Epithelial cell of proximal tubule (primary cell): ENCODE measurements around the gene PARP15. TPM values are rescaled to one million over a fixed set of nuclear protein-coding genes. Genes with fewer than 3 reads are reported as not detected.

ENCODE experiments used
- DNase-seq: peaks from one replicate; pipeline ENCODE4 v3.0.0-alpha.2; 2011; ENCODE audit warnings: low read depth
- H3K4me3 ChIP-seq: 2 replicates; pipeline ENCODE4 v1.5.1; 2011; ENCODE audit warnings: low read depth, mild to moderate bottlenecking, low read length
- total RNA-seq: library from RNA; depleted of rRNA; stranded (reverse); fragments of >200 nt; gene quantifications from 2 replicates; pipeline ENCODE4 v1.2.3, GENCODE V29; 2015
- TF ChIP-seq, protein P1 (sequence below): conservative IDR thresholded peaks from 2 replicates; pipeline ENCODE4 v1.5.1; 2012; ENCODE audit warnings: low read depth, mild to moderate bottlenecking, low read length

Gene PARP15
- total RNA-seq: 0.07 TPM in 1 of 2 replicates, not detected in the other

DNA sequence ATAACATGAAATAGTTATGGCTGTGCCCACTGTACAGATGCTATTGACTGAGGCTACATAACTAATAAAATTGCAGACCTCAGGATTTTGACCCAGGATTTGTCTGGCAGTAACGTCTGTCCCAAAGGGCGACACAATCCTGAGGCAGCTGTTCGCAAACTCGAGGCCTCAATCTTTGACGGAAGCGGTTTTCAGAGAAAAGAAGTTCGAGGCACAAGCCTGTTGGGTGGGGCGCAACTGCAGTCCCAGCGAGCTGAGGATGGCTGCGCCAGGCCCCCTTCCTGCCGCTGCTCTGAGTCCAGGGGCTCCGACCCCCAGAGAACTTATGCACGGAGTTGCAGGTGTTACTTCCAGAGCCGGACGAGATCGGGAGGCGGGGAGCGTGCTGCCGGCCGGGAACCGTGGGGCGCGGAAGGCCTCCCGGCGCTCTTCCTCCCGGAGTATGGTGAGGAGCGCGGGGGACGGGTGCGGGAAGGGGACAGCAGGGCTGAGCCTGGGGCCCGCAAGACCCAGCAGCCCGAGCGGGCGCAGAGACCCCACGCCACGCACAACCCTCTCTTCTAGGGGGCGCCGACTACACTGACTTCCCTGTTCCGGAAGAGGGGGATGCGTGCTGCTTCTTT, at the start of gene PARP15:
Gene PARP15 (plus strand): TSS at position 242 of the 623 bp plus-strand sequence. CDS start 18 bp downstream, at position 260.
- peak within 1 kb of the TSS; percentile 40 for H3K4me3 ChIP-seq
- DNase-seq: no peak
- TF ChIP-seq, protein P1, sequence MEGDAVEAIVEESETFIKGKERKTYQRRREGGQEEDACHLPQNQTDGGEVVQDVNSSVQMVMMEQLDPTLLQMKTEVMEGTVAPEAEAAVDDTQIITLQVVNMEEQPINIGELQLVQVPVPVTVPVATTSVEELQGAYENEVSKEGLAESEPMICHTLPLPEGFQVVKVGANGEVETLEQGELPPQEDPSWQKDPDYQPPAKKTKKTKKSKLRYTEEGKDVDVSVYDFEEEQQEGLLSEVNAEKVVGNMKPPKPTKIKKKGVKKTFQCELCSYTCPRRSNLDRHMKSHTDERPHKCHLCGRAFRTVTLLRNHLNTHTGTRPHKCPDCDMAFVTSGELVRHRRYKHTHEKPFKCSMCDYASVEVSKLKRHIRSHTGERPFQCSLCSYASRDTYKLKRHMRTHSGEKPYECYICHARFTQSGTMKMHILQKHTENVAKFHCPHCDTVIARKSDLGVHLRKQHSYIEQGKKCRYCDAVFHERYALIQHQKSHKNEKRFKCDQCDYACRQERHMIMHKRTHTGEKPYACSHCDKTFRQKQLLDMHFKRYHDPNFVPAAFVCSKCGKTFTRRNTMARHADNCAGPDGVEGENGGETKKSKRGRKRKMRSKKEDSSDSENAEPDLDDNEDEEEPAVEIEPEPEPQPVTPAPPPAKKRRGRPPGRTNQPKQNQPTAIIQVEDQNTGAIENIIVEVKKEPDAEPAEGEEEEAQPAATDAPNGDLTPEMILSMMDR: no peak

DNA sequence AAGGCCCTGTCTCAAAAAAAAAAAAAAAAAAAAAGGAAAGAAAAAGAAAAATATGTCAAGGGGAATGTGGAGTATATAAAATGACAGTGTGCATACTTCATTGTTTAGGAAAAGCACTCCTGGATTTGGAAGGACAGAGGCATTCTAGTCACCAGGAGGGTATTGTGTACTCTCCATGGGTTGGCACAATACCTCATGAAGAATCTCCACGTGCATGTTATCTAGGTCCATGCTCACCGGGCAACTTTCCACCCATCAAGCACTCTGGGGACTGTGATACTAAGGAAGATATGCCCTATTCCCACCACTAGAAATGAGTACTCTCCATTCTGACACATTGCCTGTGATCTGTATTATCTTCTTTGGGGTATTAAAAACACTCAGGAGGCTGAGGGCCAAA, 47.3 kb upstream of the PARP15 start:
- TF ChIP-seq, protein P1: no peak
- H3K4me3 ChIP-seq: no peak overlapping the region
- DNase-seq: no peak

DNA sequence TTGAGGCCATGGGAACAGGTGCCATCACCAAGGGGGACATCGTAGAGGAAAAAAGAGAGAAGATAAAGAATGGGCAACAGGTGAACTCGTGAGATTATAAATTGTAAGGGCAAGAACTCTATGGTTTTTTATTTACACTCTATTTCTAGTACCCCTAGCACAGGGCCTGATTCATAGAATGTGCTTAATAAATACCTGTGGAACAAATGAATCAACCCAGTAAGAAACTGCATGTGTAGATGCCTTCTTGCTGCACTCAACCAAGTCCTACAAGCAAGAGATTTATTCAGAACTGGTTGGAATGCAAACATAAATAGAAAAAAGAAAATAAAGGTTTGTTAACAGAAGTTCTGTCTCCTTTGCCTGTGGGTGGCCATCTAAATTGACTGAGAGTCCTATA, 44.0 kb upstream of the PARP15 start:
- TF ChIP-seq, protein P1: no peak
- H3K4me3 ChIP-seq: no peak overlapping the region
- no peak for DNase-seq

DNA sequence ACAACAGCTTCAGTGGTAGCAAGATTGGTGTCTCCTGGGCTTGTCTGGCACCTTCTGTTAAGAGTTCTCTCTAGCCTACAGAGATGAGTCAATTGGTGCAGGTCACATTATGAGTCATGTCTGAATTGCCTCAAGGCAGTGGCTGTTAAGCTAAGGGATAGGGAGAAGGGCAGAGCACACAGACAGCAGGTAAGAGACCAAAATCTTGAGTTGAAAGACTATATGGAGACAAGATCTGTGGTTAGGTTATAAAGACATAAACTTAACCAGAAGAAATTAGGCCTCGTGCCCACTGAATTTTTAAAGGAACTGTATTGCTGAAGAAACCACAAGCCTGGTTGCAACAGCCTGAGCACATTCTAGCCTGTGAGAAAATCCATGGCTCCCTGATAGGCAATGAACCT, 43.5 kb upstream of the PARP15 start:
- DNase-seq: peak; percentile 64
- no peak overlapping the region for H3K4me3 ChIP-seq
- TF ChIP-seq, protein P1: no peak

DNA sequence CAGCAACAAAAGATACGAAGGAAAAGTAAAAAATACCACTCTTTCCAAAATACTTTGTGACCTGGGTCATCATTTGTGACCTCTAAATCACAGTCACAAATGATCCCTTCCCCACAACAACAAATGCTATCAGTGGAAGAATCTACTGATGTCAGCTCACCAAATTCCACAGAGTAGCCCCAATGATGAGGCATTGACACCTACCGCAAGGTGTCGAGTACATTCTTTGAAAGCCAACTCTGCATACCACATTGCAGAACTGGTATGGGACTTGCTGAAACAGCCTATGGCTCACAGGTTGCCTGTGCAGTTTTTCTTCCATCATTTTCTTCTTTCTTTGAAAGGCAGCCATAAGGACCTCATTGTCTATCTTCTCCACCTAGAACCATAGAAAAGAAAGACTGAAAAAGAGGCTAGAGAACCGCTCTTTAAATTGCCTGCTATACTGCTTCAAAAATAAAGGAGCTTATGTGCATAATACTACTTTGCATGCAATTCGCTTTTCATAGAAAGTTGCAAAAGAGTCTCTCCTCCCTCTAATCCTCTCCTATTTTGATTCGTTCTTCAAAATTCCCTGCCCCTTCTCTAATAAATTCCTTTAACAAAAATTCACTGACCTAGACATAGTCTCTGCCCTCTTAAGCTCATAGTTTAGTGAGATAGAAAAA, 41.4 kb upstream of the PARP15 start:
- TF ChIP-seq, protein P1: no peak
- DNase-seq: no peak
- no peak overlapping the region for H3K4me3 ChIP-seq

DNA sequence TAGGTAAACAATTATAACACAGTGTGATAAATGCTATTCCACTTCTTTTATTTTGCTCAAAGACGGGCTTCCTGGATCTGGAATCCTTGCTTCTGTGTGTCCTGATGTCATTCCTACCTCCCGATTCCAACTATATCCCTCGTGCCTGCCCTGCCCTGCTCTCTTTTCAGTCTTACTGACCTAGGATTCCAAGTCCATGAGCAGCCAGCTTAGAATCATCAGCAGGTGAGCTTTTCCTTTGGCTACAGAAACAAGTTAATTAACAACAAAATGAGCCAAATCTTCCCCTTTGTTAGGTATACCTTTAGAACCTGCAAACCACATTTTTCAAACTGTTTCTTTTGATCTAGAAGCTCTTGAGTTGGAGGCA, 40.8 kb upstream of the PARP15 start:
- no peak for DNase-seq
- TF ChIP-seq, protein P1: no peak
- no peak overlapping the region for H3K4me3 ChIP-seq
